GM21526 (cell line): ENCODE results near the gene NDUFAF8.

ENCODE experiments used
- ATAC-seq: cut with Tn5 transposase; IDR thresholded peaks from one replicate; pipeline ENCODE4 v1.9.1; 2021; ENCODE audit warnings: moderate library complexity; ENCODE audit not compliant: unreplicated experiment, low FRiP score

The NDUFAF8 gene

GRCh38 chr17:81288715-81289114 lies 49.6 kb downstream of the NDUFAF8 start:
- no peak for ATAC-seq

GRCh38 chr17:81289627-81290026 lies 50.5 kb downstream of the NDUFAF8 start:
- ATAC-seq, result no peak

DNA sequence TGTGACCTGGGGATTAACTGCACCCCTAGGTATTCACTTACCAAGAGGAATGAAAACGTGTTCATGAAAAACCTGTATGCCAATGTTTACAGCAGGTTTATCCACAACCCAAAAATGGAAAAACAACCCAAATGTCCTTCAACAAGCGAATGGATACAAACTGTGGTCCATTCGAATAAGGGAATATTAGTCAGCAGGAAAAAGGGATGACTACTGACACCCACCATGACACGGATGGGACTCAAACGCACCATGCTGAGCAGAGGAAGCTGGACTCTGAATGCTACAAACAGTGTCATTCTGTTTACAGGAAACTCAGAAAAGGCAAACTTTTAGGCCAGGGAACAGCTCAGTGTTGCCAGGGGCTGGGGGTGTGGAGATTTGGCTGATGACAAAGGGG lies 51.1 kb downstream of the NDUFAF8 start:
- no peak for ATAC-seq
